K562 (cell line): Measurements from ENCODE around the gene PEDS1. TPM values are rescaled to one million over a fixed set of nuclear protein-coding genes. Genes with fewer than 3 reads are reported as not detected.
A peak's percentile ranks its signal among the peaks of the same experiment; 100 is the strongest.

Experiments used
- CEBPZ ChIP-seq: fragments of 150-350 bp; IDR thresholded peaks from 2 replicates; pipeline ENCODE4 v1.6.1; 2014; ENCODE audit warnings: low read depth, mild to moderate bottlenecking, low read length, borderline replicate concordance
- ESRRB ChIP-seq: fragments of 250-450 bp; sonication (Bioruptor Pico); IDR thresholded peaks from 2 replicates; pipeline ENCODE4 v1.5.0; 2020; ENCODE audit warnings: mild to moderate bottlenecking, moderate library complexity, borderline replicate concordance
- ETS1 ChIP-seq: conservative IDR thresholded peaks from 2 replicates; pipeline ENCODE4 v1.6.1; 2011; ENCODE audit warnings: low read depth, mild to moderate bottlenecking, low read length; ENCODE audit not compliant: control insufficient read depth
- FOXA1 ChIP-seq: fragments of 450-650 bp; IDR thresholded peaks from 2 replicates; pipeline ENCODE4 v1.6.1; 2016; ENCODE audit warnings: mild to moderate bottlenecking, borderline replicate concordance
- KLF6 ChIP-seq: fragments of 250-450 bp; sonication (Bioruptor Pico); IDR thresholded peaks from 2 replicates; pipeline ENCODE4 v1.4.0; 2020; ENCODE audit warnings: mild to moderate bottlenecking, moderate library complexity, borderline replicate concordance
- NBN ChIP-seq: fragments of 450-650 bp; IDR thresholded peaks from 2 replicates; pipeline ENCODE4 v1.6.1; 2016; ENCODE audit warnings: low read depth, mild to moderate bottlenecking
- NCOA1 ChIP-seq: fragments of 450-650 bp; IDR thresholded peaks from 2 replicates; pipeline ENCODE4 v1.6.1; 2016; ENCODE audit warnings: low read depth
- NR0B1 ChIP-seq: fragments of 450-650 bp; IDR thresholded peaks from one replicate; pipeline ENCODE4 v1.6.1; 2018; ENCODE audit warnings: mild to moderate bottlenecking, moderate library complexity; ENCODE audit not compliant: partially characterized antibody
- NRF1 ChIP-seq, 2 experiments: fragments of 450-650 bp; IDR thresholded peaks in 1 of 2; conservative IDR thresholded peaks in 1 of 2; 2 replicates each; pipeline ENCODE4 v1.6.1; 2014; ENCODE audit warnings: mild to moderate bottlenecking in 2 of 2
- RFX7 ChIP-seq: fragments of 250-450 bp; sonication (Bioruptor Pico); IDR thresholded peaks from 2 replicates; pipeline ENCODE4 v1.5.1; 2021; ENCODE audit warnings: mild to moderate bottlenecking
- SIX5 ChIP-seq, 2 experiments: IDR thresholded peaks; 2 replicates each; pipeline ENCODE4 v1.6.1; 2011; ENCODE audit warnings: low read length in 2 of 2, borderline replicate concordance in 1 of 2, low read depth in 1 of 2, mild to moderate bottlenecking in 1 of 2, moderate library complexity in 1 of 2; ENCODE audit not compliant: insufficient read depth in 1 of 2
- TAF1 ChIP-seq: IDR thresholded peaks from 2 replicates; pipeline ENCODE4 v1.6.1; 2011; ENCODE audit warnings: mild to moderate bottlenecking, low read length, moderate library complexity; ENCODE audit not compliant: insufficient read depth, control insufficient read depth, severe bottlenecking; ENCODE audit errors: extremely low read depth
- TRIM28 ChIP-seq: fragments of 450-650 bp; IDR thresholded peaks from 2 replicates; pipeline ENCODE4 v1.6.1; 2017
- ZHX1 ChIP-seq: fragments of 150-350 bp; conservative IDR thresholded peaks from 2 replicates; pipeline ENCODE4 v1.6.1; 2014; ENCODE audit warnings: low read length
- ZNF239 ChIP-seq: fragments of 250-450 bp; sonication (Bioruptor Pico); IDR thresholded peaks from 2 replicates; pipeline ENCODE4 v1.4.0; 2020; ENCODE audit warnings: mild to moderate bottlenecking
- polyA plus RNA-seq, 8 experiments: library from polyadenylated mRNA; depleted of rRNA in 4 of 8; stranded (reverse) in 5 of 8; unstranded in 3 of 8; fragments of >200 nt; fragmentation: Nextera tagmentation in 2 of 8; fragmentation: Illumina TruSeq in 1 of 8; extraction: Ambion mirVana in 2 of 8; extraction: Trizol in 1 of 8; gene quantifications; 2 replicates each; pipeline versions ENCODE4 v1.2.1 to v1.2.3, GENCODE V29; 2011 to 2014; ENCODE audit warnings: inconsistent platforms in 1 of 8, missing spikeins in 1 of 8
- total RNA-seq, 7 experiments: library from RNA; depleted of rRNA in 6 of 7; stranded (reverse); fragments of >200 nt in 6 of 7; fragmentation: Illumina TruSeq in 2 of 7; extraction: Trizol in 2 of 7; gene quantifications; 2 replicates each; pipeline versions ENCODE4 v1.2.1 to v1.2.3, GENCODE V29; 2011 to 2021; ENCODE audit warnings: low replicate concordance in 1 of 7

Gene PEDS1
- total and polyA plus RNA-seq, 9 of the 15 experiments (the other 6 are each of a cell fraction or from before 2014, with no cell fraction given): 2.9 to 38.5 (median 24.2) TPM

- TF ChIP-seq CEBPZ (no peak), NCOA1 (no peak), ESRRB (no peak), KLF6 (peak; percentile 86; the same call in 1 of the 2 replicates), ZHX1 (no peak), NRF1 (conservative IDR thresholded peaks at IDR 0.05 in 1 of 2, IDR thresholded peaks at IDR 0.05 in 1 of 2) (0 out of 4 replicates have a peak, but pooled peaks of 1 of the 2 experiments have one; percentile 2), ZNF239 (no peak), RFX7 (no peak), ETS1 (0 out of 2 replicates have a peak, but pooled peaks have one; percentile 79), NBN (0 out of 2 replicates have a peak, but pooled peaks have one; percentile 59), SIX5 (IDR thresholded peaks at IDR 0.05; ENCODE audit: borderline replicate concordance in 1 of 2, insufficient read depth in 1 of 2, low read depth in 1 of 2, low read length in 2 of 2) (no peak), FOXA1 (0 out of 2 replicates have a peak, but pooled peaks have one; percentile 28), TRIM28 (no peak; the same call in 1 of the 2 replicates), TAF1 (peak; percentile 66), NR0B1 (no peak)
Observed at GRCh38 chr20:50192364-50193198, 39.1 kb upstream of the PEDS1 start (continued).
